ENCODE measurements around the gene PRKRA.
"Not testable (repeated sequence)": the region's sequence is repeated elsewhere in the genome, so short reads cannot be mapped to it uniquely, and the experiment has no call there.

PRKRA gene

GRCh38 chr2:178413472-178414265, 37.3 kb downstream of the PRKRA start:
- DNase-seq, result peak; percentile 79

DNA sequence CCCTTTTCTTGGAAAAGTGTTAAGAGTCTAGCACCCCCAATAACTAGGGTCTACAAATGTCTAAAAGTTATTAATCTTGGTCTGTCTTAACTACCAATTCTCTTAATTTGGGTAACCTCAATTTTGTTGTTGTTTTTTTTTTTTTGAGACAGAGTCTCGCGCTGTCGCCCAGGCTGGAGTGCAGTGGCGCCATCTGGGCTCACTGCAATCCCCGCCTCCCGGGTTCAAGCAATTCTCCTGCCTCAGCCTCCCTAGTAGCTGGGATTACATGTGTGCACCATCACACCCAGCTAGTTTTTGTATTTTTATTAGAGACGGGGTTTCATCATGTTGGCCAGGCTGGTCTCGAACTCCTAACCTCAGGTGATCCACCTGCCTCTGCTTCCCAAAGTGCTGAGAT, 38.5 kb downstream of the PRKRA start:
- DNase-seq, result not testable (repeated sequence)

DNA sequence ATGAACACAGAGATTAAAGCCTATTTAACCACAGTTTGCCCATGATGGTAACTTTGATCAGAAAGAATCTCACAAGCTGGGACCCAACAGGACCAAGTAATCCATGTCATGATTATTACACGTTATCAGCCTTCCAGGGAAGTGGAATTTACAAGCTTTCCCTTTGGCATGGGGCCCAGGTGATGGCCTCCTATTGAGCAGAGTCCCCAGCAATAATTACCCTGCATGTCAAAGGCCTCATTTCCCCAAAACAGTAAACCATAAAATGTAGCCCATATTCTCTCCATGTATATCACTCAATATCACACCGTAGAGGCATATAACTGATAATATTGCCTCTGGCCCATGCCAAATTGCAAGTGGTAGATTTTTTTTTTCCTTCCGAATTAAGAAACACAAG, 38.9 kb downstream of the PRKRA start:
- no peak for DNase-seq

- no peak for DNase-seq
Observed at GRCh38 chr2:178409261-178409660, 41.7 kb downstream of the PRKRA start.

DNA sequence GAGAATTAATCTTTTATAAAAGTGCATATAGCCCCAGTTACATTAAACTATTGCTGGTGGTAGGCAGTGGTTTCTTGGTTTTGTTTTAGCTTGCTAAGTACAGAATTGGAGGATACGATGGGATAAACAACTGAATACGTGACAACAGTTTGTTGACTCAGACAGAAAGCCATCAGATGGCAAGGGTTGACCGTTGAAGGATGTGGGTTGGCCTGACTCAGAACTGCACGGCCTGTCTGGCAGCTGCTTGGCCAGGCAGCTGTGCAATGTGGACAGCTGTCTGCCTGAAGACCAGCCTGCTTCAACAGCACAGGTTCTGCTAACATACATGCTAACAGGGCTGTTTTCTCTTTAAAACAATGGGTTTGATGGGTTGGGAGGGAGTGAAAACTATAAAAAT, 46.6 kb downstream of the PRKRA start:
- no peak for DNase-seq

- DNase-seq, result no peak
Observed at GRCh38 chr2:178403671-178404306, 47.2 kb downstream of the PRKRA start.

DNA sequence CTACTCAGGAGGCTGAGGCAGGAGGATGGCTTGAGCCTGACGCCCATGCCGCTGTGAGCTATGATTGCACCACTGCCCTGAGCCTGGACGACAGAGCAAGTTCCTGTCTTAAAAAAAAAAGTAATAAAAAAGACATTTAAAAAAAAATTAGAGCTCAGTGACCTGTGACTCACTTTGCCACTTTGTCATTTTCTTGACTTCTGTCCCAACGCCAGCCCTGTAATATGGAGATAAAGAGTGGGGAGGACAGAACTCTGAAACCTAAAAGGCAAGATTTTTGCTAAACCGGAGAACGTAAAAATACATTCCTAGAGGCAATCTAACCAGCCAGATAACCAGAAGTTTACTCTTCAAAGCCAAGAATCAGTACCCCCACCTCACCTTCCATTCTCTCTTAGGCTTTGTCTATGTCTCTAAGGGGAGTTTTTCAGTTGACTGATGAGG, 49.0 kb downstream of the PRKRA start:
- no peak for DNase-seq

DNA sequence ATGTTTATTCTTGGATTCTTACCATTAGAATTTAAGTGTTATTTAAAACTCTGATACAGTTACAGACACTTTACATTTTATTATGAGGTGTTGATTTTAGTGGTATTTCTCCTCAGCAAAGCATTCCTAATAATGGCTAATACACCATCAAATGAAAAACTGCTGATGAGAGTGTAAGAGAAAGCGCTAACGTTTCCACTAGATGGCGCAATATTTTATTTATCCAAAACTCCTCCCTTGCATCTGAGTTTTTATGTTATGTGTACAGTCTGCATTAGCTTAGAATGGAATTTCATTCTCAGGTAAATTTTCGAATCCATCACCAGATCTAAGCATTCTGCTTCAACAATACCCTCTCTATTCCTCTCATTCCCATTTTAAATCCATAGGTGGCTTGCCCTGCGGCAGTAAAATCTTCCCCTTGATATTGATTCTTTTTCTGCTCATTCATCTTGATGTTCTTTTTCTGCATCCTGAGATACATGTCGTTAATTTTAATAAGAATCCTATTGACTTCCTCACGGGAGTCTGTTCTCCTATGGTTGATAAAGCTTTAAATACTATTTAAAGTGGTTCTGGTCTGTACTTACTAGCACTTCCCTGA, 53.9 kb downstream of the PRKRA start:
- DNase-seq, result peak; percentile 5

DNA sequence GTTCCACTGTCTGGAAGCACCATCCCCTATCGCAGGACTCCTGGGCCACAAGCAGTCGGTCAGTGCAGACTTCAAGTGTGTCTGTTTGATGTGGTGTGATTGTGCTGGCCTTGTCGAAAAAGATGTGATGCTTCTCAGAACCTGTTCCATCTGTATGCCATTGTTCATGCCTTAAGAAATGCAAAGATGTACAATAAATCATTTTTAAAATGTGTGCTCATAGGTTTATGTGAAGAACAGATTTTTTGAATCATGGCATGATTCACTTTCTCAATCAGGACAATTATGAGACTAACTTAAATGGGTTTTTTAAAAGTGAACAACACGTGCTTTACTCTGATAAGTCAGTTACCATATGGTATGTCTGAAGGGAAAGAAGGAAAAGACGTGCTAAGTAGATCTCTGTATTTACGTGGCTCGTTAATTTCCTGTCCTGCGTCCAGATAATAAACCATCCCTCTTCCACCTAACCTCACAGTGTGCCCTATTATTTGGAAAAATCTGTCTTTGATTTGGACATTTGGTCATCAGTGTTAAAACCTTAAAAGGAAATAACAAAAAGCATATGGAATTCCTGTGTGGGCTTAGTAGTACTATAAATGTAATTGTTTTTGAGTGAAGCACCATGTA, 54.9 kb downstream of the PRKRA start:
- no peak for DNase-seq

DNA sequence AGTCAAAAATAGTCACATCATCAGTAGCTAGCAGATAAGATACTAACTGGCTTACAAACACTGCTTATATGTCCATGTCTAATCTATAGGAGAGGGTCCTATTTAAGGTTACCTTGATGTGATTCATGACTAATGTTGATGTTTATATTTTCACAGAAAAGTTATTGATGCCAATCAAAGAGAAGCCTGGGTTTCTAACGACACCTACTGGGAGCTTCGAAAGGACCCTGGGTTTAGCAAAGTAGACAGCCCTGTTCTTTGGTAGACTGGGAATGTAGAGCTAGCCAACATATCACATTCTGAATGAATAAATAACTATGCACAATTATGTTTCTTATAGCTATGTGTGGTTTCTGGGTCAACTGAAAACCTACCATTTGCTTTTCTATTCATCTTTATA, 55.7 kb downstream of the PRKRA start:
- no peak for DNase-seq

DNA sequence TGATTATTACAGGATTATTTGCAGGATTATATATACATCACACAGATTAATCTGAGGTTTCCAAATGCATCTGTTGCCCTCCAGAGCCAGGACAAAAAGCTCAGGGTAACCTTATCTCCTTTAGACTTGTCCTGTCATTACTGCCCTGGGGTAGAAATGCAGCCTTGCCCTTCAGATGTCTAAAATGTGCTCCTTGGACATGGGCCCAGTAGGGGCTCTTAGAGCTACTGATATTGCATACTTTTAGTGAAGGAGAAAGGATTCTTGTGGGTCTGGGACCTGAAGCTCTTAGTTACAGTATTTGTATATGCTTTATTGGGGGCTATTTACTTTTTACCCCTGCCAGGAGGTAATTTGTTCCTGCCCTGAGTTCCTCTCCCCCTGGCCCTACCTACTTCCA, 56.1 kb downstream of the PRKRA start:
- DNase-seq, result no peak

GRCh38 chr2:178392215-178392614, 58.8 kb downstream of the PRKRA start:
- no peak for DNase-seq

DNA sequence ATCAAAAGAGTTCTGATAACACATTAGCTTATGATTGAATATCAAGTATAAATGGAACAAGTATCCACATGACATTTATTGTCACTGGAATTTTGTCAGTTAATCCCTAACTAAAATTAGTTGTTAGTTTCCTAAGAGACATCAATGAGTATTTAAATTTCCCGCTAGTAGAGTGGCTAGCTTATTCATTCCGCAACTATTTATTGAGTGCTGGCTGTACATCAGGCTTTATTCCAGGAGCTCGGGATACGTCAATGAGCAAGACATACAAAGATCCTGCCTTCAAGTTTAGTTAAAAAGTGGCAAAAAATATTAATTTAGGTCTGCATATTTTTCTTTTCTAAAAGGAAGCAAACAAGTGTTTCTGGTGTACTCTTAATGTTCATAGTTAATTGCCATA, 59.3 kb downstream of the PRKRA start:
- no peak for DNase-seq

- no peak for DNase-seq
Observed at GRCh38 chr2:178388287-178388686, 62.7 kb downstream of the PRKRA start.

DNA sequence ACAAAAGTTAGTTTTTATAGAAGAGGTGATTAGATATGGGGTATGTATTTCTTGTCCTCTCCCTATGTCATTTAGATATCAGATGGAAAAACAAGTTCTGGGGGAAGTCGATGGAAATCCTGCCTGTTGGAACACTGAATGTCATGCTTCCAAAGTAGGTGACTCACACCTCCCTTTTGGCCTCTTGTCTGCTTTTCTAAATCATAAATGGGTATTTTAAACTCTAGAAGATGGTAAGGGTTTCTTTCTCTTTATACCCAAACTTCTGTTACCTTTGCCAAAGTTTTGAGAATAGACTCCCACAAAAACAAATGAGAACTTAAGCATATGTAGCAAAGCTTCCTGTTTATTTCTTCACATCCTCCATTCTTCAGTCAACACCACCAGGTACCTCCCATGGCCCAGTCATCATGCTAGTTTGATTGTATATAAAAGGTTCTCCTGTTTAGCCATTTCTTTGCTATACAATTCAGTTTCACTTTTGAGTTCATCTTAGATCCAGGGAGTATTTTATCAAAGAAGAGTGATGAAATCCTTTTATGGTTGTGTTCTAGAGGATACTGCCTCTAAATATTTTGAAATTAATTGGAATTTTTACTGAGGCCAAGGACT, 63.9 kb downstream of the PRKRA start:
- no peak for DNase-seq

GRCh38 chr2:178385595-178386148, 65.3 kb downstream of the PRKRA start:
- DNase-seq, result no peak

GRCh38 chr2:178383718-178384117, 67.3 kb downstream of the PRKRA start:
- no peak for DNase-seq

Data from CD4-positive, alpha-beta T cell treated with Interleukin-17A for 4 hours (primary cell).